ENCODE measurements around the gene HOXD4.

Gene HOXD4

GRCh38 chr2:176189681-176190641 lies 38.6 kb downstream of the HOXD4 start:
- H3K36me3 Mint-ChIP-seq: peaks cover 4% of the 10 kb centered on the region
- CTCF ChIA-PET: no interaction called here
- peak overlapping the region; percentile 26 for H3K4me3 Mint-ChIP-seq
- H3K27ac Mint-ChIP-seq: peak overlapping the region; percentile 60
- H3K27me3 Mint-ChIP-seq: peaks cover 89% of the 10 kb centered on the region
- peaks cover 23% of the 10 kb centered on the region for H3K4me1 Mint-ChIP-seq
- H3K9me3 Mint-ChIP-seq: no peaks in the 10 kb centered on the region
- no peak for DNase-seq

DNA sequence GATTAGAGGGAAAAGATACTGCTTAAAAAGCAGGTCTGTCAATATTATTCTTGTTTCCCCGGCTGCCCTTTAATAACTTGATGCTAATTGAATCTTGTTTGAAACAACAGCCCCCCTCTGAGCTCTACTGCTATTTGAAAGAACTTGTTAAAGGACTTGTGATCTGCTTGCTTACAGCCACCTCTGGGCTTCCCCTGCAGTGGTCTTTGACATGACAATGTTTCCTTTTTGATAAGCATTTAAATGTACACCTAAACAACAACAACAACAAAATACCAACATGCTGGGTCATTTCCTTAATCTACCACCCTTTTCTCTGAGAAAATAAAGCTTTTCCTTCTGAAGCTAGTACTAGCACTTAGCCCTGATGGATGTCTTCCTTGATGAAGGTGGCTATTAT lies 41.0 kb downstream of the HOXD4 start:
- H3K4me1 Mint-ChIP-seq: peaks cover 19% of the 10 kb centered on the region
- no peak overlapping the region for H3K27ac Mint-ChIP-seq
- H3K9me3 Mint-ChIP-seq: no peaks in the 10 kb centered on the region
- H3K4me3 Mint-ChIP-seq: no peak overlapping the region
- H3K36me3 Mint-ChIP-seq: peaks cover 4% of the 10 kb centered on the region
- peaks cover 76% of the 10 kb centered on the region for H3K27me3 Mint-ChIP-seq
- CTCF ChIA-PET: no interaction called here
- DNase-seq: no peak

DNA sequence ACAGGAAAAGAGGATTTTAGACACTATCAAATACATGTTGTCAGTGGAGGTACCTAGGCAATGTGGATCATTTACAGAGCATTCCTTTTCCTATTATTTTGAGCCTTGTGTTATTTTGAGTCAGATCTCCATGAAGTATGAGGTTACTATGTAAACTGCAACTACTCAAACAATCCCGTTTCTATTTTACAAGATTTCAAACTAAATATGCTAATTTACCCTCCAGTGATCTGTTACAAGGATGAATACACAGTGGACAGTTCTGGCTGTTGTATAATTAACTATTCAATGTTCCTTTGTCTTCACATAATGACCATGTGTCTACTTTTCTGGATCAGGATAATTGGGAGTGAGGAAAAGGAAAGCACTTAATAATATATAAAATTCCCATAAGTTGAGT lies 41.7 kb downstream of the HOXD4 start:
- Mint-ChIP-seq H3K27ac (no peak overlapping the region), H3K4me3 (no peak overlapping the region), H3K9me3 (no peaks in the 10 kb centered on the region), H3K4me1 (peaks cover 12% of the 10 kb centered on the region), H3K27me3 (peaks cover 69% of the 10 kb centered on the region), H3K36me3 (no peaks in the 10 kb centered on the region)
- no peak for DNase-seq
- CTCF ChIA-PET: no interaction called here

DNA sequence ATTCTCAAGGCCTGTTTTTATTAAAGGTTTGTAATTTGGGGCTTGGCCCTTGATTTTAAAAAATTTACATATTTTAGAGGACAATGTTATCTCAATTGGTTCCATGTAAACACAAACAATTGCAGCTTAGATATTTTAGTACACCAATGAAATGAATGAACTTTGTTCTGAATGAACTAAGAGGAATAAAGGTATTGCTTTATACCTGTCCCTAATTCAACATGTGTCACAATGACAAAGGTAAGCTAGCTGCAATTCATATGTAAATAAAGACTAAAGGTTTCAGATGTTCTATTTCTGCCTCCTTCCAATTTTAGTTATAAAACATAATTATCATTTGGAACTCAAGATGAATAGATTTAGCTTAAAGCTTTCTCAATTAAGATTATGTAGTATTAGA lies 48.6 kb downstream of the HOXD4 start:
- Mint-ChIP-seq H3K27me3 (peaks cover 36% of the 10 kb centered on the region), H3K36me3 (no peaks in the 10 kb centered on the region), H3K4me1 (no peaks in the 10 kb centered on the region), H3K9me3 (no peaks in the 10 kb centered on the region), H3K27ac (no peak overlapping the region), H3K4me3 (no peak overlapping the region)
- CTCF ChIA-PET: interaction anchor here (0.7 kb wide), 1 partner anchor 255 kb away, joined by 4 read pairs; no protein-coding TSS in a partner anchor
- no peak for DNase-seq

- H3K27me3 Mint-ChIP-seq: peaks cover 31% of the 10 kb centered on the region
These were observed 49.6 kb downstream of the HOXD4 start for GRCh38 chr2:176200971-176201370.

GRCh38 chr2:176202491-176202890 lies 51.1 kb downstream of the HOXD4 start:
- H3K27ac Mint-ChIP-seq: no peak overlapping the region
- no peak overlapping the region for H3K4me3 Mint-ChIP-seq
- CTCF ChIA-PET: no interaction called here
- no peaks in the 10 kb centered on the region for H3K4me1 Mint-ChIP-seq
- DNase-seq: no peak
- no peaks in the 10 kb centered on the region for H3K36me3 Mint-ChIP-seq
- no peaks in the 10 kb centered on the region for H3K9me3 Mint-ChIP-seq
- peaks cover 28% of the 10 kb centered on the region for H3K27me3 Mint-ChIP-seq

More at GRCh38 chr2:176200971-176201370, 49.6 kb downstream of the HOXD4 start:
- Mint-ChIP-seq H3K27ac (no peak overlapping the region), H3K4me3 (no peak overlapping the region), H3K9me3 (no peaks in the 10 kb centered on the region), H3K4me1 (no peaks in the 10 kb centered on the region), H3K36me3 (no peaks in the 10 kb centered on the region)
- CTCF ChIA-PET: no interaction called here
- no peak for DNase-seq

Data from activated naive CD4-positive, alpha-beta T cell treated with anti-CD3 and anti-CD28 coated beads, Interleukin-2, amount 10 ng/mL, durations not matched to agents 7 days and 5 days (primary cell).